HG02973 (cell line): ENCODE results near the gene ZNF649.
A peak's percentile ranks its signal among the peaks of the same experiment; 100 is the strongest.
"Not testable (repeated sequence)": the region's sequence is repeated elsewhere in the genome, so short reads cannot be mapped to it uniquely, and the experiment has no call there.

Source experiments
- ATAC-seq: cut with Tn5 transposase; IDR thresholded peaks from one replicate; pipeline ENCODE4 v1.9.1; 2021; ENCODE audit warnings: moderate library complexity; ENCODE audit not compliant: unreplicated experiment

Gene ZNF649

DNA sequence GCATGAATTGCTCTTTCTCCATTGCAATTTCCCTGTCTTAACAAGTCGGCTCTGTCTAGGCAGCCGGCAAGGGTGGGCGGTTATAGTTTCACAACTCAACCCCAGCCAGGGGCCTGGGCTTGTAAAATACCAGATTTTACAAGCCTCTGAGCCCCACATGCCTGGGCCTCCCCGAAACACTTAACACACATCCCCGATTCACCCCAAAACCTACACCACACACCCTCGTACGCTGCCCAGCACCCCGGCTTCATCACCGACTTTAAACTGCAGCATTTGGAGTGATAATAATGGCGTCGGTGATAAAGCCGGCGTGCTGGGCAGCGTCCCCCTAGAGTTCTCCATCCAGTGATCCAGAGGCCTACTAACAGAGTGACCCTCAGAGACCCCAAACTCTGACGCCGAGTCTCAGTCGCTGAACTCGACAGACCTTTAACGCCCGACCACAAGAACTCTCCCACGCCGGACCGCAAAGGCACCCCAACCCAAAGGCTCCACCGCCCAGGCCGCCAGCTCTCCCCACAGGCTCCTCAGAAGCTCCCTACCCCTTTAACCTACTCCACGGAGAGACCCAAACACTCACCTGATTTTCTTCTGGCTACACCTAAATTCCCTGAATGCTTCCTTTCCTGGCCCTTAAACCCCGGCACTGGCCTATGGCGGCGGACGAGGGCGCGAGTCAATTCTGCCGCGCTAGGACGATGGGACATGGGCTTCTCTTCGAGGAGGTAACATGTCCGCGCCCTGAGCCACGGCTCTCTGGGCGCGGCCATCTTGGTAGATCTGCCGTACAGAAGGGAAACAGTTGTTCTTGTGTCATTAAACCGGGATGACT, at the start of gene ZNF649:
TSS of gene ZNF649 (minus strand) at position 687 of the 835 bp plus-strand sequence. CDS start 4,910 bp downstream, outside the sequence.
- ATAC-seq: peak; percentile 90

DNA sequence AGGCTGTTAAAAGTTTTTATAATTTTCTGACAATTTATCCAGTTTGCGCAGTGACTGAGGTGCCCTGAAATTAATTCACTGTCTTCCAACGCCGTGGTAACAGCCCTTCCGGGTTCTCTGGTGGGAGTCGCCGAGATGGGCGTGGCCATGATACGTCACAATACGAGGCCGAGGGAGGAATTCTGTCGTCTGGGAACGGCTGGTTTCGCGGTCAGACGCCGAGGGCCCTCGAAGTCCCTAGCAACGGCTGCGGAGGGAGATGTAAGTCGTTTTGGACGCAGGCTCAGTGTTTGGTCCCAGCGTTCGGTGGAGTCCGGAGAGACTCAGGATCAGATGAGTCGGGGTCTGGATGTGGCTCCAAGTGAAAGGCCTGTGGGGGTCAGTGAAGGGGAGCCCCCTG, 44.2 kb upstream of the ZNF649 start:
- no peak for ATAC-seq

DNA sequence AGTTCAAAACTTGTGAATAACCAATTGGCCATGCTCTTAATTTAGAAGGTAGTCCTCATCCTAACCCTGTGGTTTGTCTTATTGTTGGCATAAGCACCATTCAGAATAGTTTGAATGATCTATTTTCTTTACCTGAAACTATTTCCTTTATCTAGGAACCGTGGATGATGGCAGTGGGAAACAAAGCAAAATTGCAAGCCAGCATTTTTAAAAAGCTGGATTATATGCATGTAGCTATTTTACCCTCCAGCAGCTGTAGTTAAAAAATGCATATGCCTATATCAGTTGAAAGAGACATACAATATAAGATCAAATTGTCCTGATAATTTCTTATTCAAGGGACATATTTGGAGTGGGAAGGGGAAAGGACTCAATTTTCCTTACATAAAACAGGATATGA, 41.8 kb upstream of the ZNF649 start:
- ATAC-seq: no peak

GRCh38 chr19:51944798-51945552, 40.2 kb upstream of the ZNF649 start:
- ATAC-seq: no peak

GRCh38 chr19:51938936-51939335, 34.1 kb upstream of the ZNF649 start:
- ATAC-seq: no peak

GRCh38 chr19:51931921-51932320, 27.1 kb upstream of the ZNF649 start:
- no peak for ATAC-seq

DNA sequence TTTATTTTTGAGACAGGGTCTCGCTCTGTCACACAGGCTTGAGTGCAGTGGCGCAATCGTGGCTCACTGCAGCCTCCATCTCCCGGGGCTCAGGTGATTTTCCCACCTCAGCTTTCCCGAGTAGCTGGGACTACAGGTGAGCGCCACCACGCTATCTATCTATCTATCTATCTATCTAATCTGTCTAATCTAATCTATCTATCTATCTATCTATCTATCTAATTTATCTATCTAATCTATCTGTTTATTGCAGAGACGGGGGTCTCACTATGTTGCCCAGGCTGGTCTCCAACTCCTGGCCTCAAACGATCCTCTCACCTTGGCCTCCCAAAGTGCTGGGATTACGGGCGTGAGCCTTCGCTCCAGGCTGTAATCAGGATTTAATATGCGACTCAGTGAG, 23.0 kb upstream of the ZNF649 start:
- no peak for ATAC-seq

DNA sequence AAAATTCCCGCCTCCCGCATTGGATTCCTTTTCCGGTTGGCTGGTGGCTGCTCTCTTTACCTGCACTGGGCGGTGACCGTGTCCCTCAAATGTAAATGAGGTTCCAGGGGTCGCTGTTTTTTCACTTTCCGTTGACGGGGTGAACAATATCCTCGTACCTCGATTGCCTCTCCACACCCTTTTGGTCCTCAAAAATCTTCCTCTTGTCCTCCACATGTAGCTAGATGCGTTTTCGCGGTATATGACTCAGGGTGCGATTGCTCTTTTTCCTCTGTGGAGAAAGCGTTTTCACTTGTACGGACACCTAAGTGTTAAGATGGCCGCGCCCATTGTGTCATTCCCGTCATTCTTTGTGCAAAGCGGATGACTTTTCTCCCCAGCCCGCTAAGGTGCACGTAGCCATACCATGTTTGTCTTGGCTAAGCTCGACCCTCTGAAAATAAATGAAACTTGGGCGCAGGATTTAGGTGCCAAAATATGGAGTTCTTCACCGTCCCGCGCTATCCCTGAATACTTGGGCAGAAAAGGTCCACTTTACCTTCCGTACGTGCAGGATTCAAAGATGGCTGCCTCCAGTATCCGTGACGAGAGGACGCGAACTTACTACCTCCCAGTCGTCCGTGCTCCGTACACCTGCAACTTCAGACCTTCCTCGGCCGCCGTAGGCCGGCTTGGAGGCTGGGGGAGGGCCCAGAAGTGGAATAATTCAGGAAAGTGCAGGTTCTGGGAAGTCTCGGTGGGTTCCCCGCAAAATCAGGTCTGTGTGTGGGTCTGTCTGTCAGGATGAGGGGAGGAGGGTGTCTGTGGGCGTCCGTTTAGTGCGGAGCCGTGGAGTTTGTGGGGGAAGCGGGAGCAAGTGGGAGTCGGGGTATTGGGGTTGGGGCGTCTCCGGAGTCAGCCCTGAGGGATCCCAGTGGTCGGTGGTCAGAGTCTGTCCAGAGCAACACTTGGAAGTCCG, 22.2 kb upstream of the ZNF649 start, which contains the start of gene ZNF613:
TSS of gene ZNF613 (plus strand) at position 689 of the 958 bp plus-strand sequence. CDS start 8,749 bp downstream, outside the sequence.
- ATAC-seq: peak; percentile 78

GRCh38 chr19:51926426-51926783, 21.6 kb upstream of the ZNF649 start:
- no peak for ATAC-seq

GRCh38 chr19:51921949-51922348, 17.1 kb upstream of the ZNF649 start:
- no peak for ATAC-seq

GRCh38 chr19:51919606-51920005, 14.8 kb upstream of the ZNF649 start:
- no peak for ATAC-seq

DNA sequence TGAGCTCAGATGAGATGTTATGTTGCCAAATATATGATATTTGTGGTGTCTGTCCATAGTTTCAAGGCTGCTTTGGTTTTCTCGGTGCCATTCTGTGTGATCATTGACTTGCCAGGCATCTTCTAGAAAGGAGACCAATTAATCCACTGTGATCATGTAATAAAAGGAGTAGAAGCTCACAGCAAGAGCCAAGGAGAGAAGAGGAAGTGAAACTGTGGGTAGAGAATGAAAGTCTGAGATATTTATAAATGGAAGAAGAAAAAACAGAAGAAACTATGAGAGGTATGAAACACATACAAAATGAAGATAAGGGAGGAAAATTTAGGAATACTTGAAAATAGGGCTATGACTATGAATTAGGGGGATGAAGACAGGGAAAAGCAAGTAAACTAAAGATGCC, 11.3 kb upstream of the ZNF649 start:
- no peak for ATAC-seq

GRCh38 chr19:51915324-51915867, 10.6 kb upstream of the ZNF649 start:
- no peak for ATAC-seq

- not testable (repeated sequence) for ATAC-seq
Measured at GRCh38 chr19:51907981-51908380, 3.2 kb upstream of the ZNF649 start.

DNA sequence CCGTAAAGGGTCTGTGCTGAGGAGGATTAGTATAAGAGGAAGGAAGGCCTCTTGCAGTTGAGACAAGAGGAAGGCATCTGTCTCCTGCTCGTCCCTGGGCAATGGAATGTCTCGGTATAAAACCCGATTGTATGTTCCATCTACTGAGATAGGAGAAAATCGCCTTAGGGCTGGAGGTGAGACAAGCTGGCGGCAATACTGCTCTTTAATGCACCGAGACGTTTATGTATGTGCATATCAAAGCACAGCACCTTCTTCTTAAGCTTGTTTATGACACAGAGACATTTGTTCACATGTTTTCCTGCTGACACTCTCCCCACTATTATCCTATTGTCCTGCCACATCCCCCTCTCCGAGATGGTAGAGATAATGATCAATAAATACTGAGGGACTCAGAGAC, 1.3 kb upstream of the ZNF649 start:
- not testable (repeated sequence) for ATAC-seq

GRCh38 chr19:51905639-51906038, 822 bp upstream of the ZNF649 start:
- not testable (repeated sequence) for ATAC-seq

DNA sequence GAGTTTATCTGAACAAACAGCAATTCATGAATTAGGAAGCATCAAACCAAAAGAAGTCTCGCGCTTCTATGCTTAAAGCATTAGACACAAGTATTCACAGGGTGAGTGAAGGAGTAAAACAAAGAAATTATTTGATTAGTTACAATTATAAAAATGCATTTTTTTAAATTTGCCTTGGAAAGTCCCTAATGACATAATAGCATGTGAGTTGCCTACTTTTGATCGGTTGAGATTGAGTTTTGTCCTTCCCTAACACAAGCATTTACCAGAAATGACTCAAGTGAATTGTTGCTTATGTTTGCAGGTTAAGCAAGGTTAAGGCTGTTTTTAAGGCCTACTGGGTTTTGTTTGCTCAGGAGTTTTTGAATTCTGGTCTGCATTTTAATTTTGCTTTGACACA, 389 bp upstream of the ZNF649 start:
- ATAC-seq: no peak

DNA sequence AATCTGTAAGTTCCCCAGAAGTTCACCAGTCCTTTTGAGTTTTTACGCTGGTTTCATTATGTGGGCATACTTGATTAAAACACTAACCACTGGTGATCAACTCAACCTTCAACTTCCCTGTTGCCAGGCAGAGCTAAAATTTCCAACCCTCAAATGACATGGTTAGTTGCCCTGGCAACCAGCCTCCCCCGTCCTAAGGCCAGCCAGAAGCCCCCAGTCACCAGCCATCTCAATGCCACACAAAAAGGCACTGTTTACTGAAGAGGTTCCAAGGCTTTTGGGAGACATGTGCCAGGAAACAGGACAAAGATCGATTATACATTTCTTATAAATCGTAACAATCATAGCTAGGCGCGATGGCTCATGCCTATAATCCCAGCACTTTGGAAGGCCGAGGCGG, 1.6 kb downstream of the ZNF649 start:
- no peak for ATAC-seq

GRCh38 chr19:51901860-51902259, 3.0 kb downstream of the ZNF649 start:
- ATAC-seq: no peak

DNA sequence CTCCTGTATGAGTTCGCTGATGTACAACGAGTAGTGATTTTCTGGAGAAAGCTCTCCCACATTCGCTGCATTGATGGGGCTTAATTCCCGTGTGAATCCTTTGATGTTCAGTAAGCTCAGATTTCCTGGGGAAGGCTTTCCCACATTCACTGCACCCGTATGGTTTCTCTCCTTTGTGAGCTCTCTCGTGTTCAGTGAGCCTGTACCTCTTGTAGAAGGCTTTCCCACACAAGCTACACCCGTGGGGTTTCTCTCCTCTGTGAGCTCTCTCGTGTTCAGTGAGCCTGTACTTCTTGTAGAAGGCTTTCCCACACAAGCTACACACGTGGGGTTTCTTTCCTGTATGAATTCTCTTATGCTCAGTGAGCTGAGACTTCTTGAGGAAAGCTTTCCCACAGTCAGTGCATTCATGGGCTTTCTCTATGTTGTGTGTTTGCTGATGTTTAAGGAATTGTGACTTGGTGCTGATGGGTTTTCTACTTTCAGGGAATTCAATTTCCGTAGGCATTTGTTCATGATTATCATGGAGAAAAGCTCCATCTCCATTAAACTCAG, 13.5 kb downstream of the ZNF649 start:
- no peak for ATAC-seq
